ENCODE measurements around the gene ACSL4. TPM values are rescaled to one million over a fixed set of nuclear protein-coding genes. Genes with fewer than 3 reads are reported as not detected.
"Not testable (repeated sequence)": the region's sequence is repeated elsewhere in the genome, so short reads cannot be mapped to it uniquely, and the experiment has no call there.

The ACSL4 gene
- total and polyA plus RNA-seq, 2 donors, result 19.7 to 52.4 TPM

DNA sequence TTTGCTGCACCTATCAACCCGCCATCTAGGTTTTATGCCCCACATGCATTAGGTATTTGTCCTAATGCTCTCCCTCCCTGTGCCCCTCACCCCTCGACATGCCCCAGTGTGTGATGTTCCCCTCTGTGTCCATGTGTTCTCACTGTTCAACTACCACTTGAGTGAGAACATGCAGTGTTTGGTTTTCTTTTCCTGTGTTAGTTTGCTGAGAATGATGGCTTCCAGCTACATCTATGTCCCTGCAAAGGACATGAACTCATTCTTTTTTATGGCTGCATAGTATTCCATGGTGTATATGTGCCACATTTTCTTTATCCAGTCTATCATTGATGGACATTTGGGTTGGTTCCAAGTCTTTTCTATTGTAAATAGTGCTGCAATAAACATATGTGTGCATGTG is 95.6 kb downstream of the ACSL4 start:
- not testable (repeated sequence) for DNase-seq (ENCODE audit: extremely low spot score); H3K27ac ChIP-seq (ENCODE audit: low read depth); H3K4me3 ChIP-seq (ENCODE audit: low read depth, low read length); H3K36me3 ChIP-seq (ENCODE audit: insufficient read depth); H3K4me1 ChIP-seq (ENCODE audit: insufficient read depth)
- WGBS, result 95% methylated on average over 2 of the region's 2 CpGs

DNA sequence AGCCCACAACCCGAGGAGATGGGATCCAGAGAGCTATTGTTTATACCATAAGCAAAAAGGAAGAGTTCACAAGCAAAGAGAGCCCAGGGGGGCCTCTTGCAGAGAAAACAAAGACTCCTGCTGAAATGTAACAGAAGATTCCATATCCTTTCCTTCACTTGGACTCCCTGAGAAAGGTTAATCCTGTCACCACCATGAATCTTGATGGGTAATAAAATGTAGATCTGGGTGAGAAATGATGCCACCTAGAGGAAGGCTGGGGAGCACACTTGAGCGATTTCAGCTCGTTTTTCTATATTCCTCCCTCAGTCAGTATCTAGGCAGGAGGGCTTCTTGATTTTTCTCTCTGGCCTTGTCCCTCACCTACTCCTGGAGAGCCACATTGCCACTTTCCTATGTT is 97.9 kb downstream of the ACSL4 start:
- no peaks in the 10 kb centered on the region for H3K36me3 ChIP-seq (ENCODE audit: insufficient read depth)
- no peak overlapping the region for H3K4me3 ChIP-seq (ENCODE audit: low read depth, low read length)
- WGBS, result 16% methylated on average over 3 of the region's 3 CpGs
- DNase-seq (ENCODE audit: extremely low spot score), result no peak
- no peak overlapping the region for H3K27ac ChIP-seq (ENCODE audit: low read depth)
- no peaks in the 10 kb centered on the region for H3K4me1 ChIP-seq (ENCODE audit: insufficient read depth)

GRCh38 chrX:109632906-109633504 is 100.1 kb downstream of the ACSL4 start:
- 50% methylated on average over 5 of the region's 5 CpGs for WGBS
- Histone ChIP-seq H3K36me3 (ENCODE audit: insufficient read depth) (no peaks in the 10 kb centered on the region), H3K4me3 (ENCODE audit: low read depth, low read length) (no peak overlapping the region), H3K27ac (ENCODE audit: low read depth) (no peak overlapping the region), H3K4me1 (ENCODE audit: insufficient read depth) (no peaks in the 10 kb centered on the region)
- no peak for DNase-seq (ENCODE audit: extremely low spot score)

GRCh38 chrX:109629310-109629709 is 103.7 kb downstream of the ACSL4 start:
- no peak overlapping the region for H3K4me3 ChIP-seq (ENCODE audit: low read depth, low read length)
- no peak overlapping the region for H3K27ac ChIP-seq (ENCODE audit: low read depth)
- DNase-seq (ENCODE audit: extremely low spot score), result no peak
- no peaks in the 10 kb centered on the region for H3K4me1 ChIP-seq (ENCODE audit: insufficient read depth)
- WGBS, result 50% methylated on average over 3 of the region's 3 CpGs
- no peaks in the 10 kb centered on the region for H3K36me3 ChIP-seq (ENCODE audit: insufficient read depth)

DNA sequence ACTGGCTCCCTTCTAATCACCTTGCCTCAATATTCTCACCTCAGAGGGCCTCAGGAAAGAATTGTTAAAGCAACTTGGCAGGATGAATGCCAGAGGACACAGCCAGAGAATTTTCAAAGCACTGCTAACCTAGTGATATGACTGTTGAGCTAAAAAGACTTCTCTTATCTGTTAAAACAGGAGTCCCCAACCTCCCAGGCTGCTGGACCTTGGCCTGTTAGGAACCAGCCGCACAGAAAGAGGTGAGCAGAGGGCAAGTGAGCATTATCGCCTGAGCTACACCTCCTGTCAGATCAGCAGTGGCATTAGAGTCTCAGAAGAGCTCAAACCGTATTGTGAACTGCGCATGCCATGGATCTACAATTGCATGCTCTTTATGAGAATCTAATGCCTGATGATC is 106.4 kb downstream of the ACSL4 start:
- H3K27ac ChIP-seq (ENCODE audit: low read depth), result no peak overlapping the region
- DNase-seq (ENCODE audit: extremely low spot score), result no peak
- WGBS, result 95% methylated on average over 4 of the region's 4 CpGs
- H3K4me1 ChIP-seq (ENCODE audit: insufficient read depth), result no peaks in the 10 kb centered on the region
- H3K36me3 ChIP-seq (ENCODE audit: insufficient read depth), result no peaks in the 10 kb centered on the region
- no peak overlapping the region for H3K4me3 ChIP-seq (ENCODE audit: low read depth, low read length)

- no peak within 1 kb of the TSS for H3K27ac ChIP-seq (ENCODE audit: low read depth)
- 21% methylated on average over 71 of the region's 79 CpGs for WGBS
- no peaks in the 10 kb centered on the region for H3K4me1 ChIP-seq (ENCODE audit: insufficient read depth)
- H3K36me3 ChIP-seq (ENCODE audit: insufficient read depth), result no peaks in the 10 kb centered on the region
- peak within 1 kb of the TSS; percentile 28 for H3K4me3 ChIP-seq (ENCODE audit: low read depth, low read length)
- no peak for DNase-seq (ENCODE audit: extremely low spot score)
Measured at GRCh38 chrX:109624641-109625616, 108.1 kb downstream of the ACSL4 start, which contains the start of gene KCNE5. Gene KCNE5, minus strand, starts transcription at chrX:109625172. Its CDS starts 152 bp downstream, at chrX:109625020.

- WGBS, result 75% methylated on average over 8 of the region's 8 CpGs
- H3K36me3 ChIP-seq (ENCODE audit: insufficient read depth), result no peaks in the 10 kb centered on the region
- no peak for DNase-seq (ENCODE audit: extremely low spot score)
- H3K4me1 ChIP-seq (ENCODE audit: insufficient read depth), result no peaks in the 10 kb centered on the region
- no peak overlapping the region for H3K4me3 ChIP-seq (ENCODE audit: low read depth, low read length)
- H3K27ac ChIP-seq (ENCODE audit: low read depth), result no peak overlapping the region
Measured at GRCh38 chrX:109623997-109624396, 109.1 kb downstream of the ACSL4 start.

DNA sequence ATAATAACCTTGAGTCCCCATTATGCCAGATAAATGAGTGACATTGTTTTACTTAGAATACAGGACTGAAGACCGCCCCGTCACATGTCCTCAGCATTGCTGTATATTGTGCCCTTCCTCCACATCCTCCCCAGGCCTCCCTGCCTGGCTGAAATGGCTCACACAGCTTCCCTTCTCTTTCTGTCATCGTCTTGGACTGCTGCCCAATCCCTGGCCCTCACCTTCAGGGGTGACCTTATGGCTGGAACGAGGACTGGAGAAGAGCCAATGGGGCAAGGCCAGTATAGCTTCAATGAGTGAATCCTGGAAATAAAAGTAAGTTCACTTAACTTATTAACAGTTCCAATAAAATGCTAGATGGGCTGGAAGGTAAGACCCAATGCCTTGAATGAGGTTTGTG is 110.8 kb downstream of the ACSL4 start:
- DNase-seq (ENCODE audit: extremely low spot score), result no peak
- 69% methylated on average over 4 of the region's 4 CpGs for WGBS
- H3K36me3 ChIP-seq (ENCODE audit: insufficient read depth), result no peaks in the 10 kb centered on the region
- H3K4me3 ChIP-seq (ENCODE audit: low read depth, low read length), result no peak overlapping the region
- H3K27ac ChIP-seq (ENCODE audit: low read depth), result no peak overlapping the region
- no peaks in the 10 kb centered on the region for H3K4me1 ChIP-seq (ENCODE audit: insufficient read depth)

DNA sequence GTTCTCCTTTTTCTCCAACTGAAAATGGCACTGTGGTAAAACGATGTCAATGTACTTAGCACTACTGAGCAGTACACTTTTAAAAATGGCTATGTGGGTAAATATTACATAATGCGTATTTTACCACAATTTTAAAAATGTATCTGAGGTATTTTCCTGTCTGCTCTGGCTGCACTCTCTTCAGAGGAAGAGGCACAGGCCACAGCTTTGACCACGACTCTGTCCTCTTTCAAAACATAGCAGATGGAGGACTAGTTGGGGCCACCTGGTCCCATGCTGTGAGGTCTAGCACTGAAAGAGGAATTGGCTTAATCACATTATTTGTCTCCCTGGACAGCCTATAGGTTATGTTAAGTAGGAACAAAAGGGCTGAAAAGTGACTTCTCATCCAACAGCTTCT is 113.3 kb downstream of the ACSL4 start:
- H3K27ac ChIP-seq (ENCODE audit: low read depth), result no peak overlapping the region
- WGBS, result 80% methylated on average over 3 of the region's 3 CpGs
- no peaks in the 10 kb centered on the region for H3K4me1 ChIP-seq (ENCODE audit: insufficient read depth)
- no peaks in the 10 kb centered on the region for H3K36me3 ChIP-seq (ENCODE audit: insufficient read depth)
- no peak for DNase-seq (ENCODE audit: extremely low spot score)
- H3K4me3 ChIP-seq (ENCODE audit: low read depth, low read length), result no peak overlapping the region

DNA sequence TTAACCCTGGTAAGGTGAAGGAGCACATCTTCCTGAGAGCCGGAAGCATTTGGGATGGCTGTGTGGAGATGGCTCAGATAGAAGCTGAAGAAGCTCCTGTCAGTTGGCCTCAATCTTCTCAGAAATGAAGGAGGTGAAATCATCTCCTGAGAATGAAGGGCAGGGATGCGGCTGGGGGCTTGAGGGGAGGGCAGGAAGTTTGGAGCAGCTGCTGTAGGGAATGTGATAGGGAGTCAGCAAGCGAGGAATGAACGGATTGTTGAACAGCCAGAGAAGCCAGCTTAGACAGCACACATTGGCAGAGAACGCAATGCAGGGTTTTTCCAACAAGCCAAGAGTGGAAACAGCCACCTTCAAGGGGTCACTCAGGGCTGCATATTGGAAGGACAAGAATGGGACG is 118.1 kb downstream of the ACSL4 start:
- Histone ChIP-seq H3K4me1 (ENCODE audit: insufficient read depth) (no peaks in the 10 kb centered on the region), H3K27ac (ENCODE audit: low read depth) (no peak overlapping the region), H3K36me3 (ENCODE audit: insufficient read depth) (no peaks in the 10 kb centered on the region), H3K4me3 (ENCODE audit: low read depth, low read length) (no peak overlapping the region)
- 53% methylated on average over 6 of the region's 6 CpGs for WGBS
- DNase-seq (ENCODE audit: extremely low spot score), result no peak

GRCh38 chrX:109601486-109601885 is 131.6 kb downstream of the ACSL4 start:
- H3K4me1 ChIP-seq (ENCODE audit: insufficient read depth), result no peaks in the 10 kb centered on the region
- H3K36me3 ChIP-seq (ENCODE audit: insufficient read depth), result no peaks in the 10 kb centered on the region
- DNase-seq (ENCODE audit: extremely low spot score), result no peak
- WGBS, result 61% methylated on average over 5 of the region's 5 CpGs
- H3K27ac ChIP-seq (ENCODE audit: low read depth), result no peak overlapping the region
- no peak overlapping the region for H3K4me3 ChIP-seq (ENCODE audit: low read depth, low read length)

GRCh38 chrX:109600237-109600651 is 132.8 kb downstream of the ACSL4 start:
- Histone ChIP-seq H3K4me3 (ENCODE audit: low read depth, low read length) (no peak overlapping the region), H3K27ac (ENCODE audit: low read depth) (no peak overlapping the region), H3K36me3 (ENCODE audit: insufficient read depth) (no peaks in the 10 kb centered on the region), H3K4me1 (ENCODE audit: insufficient read depth) (no peaks in the 10 kb centered on the region)
- DNase-seq (ENCODE audit: extremely low spot score), result no peak
- 9% methylated on average over 16 of the region's 16 CpGs for WGBS

DNA sequence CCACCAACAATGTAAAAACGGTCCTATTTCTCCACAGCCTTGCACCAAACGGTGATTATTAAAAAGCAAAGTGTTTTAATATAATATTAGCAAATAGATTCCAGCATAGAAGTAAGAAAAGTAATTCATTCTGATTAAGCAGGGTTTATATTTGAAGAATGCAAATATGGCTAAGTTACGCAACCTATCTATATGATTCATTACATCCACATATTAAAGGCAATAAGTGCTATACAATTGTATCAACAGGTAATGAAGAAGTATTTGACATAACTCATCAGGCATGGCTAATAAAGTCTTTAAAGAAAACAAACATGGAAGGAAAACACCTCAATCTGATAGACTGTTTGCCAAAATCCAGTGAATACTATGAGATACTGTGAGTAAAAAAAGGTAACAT is 137.0 kb downstream of the ACSL4 start:
- no peak for DNase-seq (ENCODE audit: extremely low spot score)
- 87% methylated on average over 3 of the region's 3 CpGs for WGBS
- no peak overlapping the region for H3K27ac ChIP-seq (ENCODE audit: low read depth)
- H3K4me1 ChIP-seq (ENCODE audit: insufficient read depth), result no peaks in the 10 kb centered on the region
- no peak overlapping the region for H3K4me3 ChIP-seq (ENCODE audit: low read depth, low read length)
- H3K36me3 ChIP-seq (ENCODE audit: insufficient read depth), result no peaks in the 10 kb centered on the region
